ENCODE measurements around the gene WDR82.
A peak's percentile ranks its signal among the peaks of the same experiment; 100 is the strongest.

Gene WDR82

DNA sequence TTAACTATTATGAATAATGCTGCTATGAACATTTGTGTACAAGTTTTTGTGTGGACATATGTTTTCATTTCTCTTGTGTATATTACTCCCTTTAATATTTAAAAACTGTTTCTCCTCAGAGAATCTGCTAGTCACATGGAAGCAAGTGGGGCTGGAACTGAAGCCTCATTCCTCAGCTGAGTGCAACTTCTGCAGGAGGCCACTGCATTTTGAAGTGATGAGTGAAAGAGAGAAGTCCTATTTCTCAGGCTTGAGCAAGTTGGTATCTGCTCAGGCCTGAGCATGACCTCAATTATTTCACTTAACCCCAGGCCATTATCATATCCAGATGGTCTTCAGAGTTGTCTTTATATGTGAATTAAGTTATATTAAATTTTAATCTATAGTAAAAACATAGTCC is 64.5 kb downstream of the WDR82 start:
- H3K27ac ChIP-seq (replicated peaks): no peak overlapping the region
- no peaks in the 10 kb centered on the region for H3K27me3 ChIP-seq (ENCODE audit: insufficient read depth, poor library complexity, severe bottlenecking)
- no peak overlapping the region for H3K4me3 ChIP-seq (replicated peaks; ENCODE audit: insufficient read depth, low read length)
- DNase-seq (ENCODE audit: low read depth in 1 of 2, low spot score in 1 of 2): no peak
- TF ChIP-seq POLR2AphosphoS5 (IDR thresholded peaks at IDR 0.05; ENCODE audit: low read depth) (no peak), GABPA (IDR thresholded peaks at IDR 0.05; ENCODE audit: low read depth) (no peak), SPI1 (IDR thresholded peaks at IDR 0.05; ENCODE audit: borderline replicate concordance, low read depth) (no peak)
- TF ChIP-seq, protein P1, sequence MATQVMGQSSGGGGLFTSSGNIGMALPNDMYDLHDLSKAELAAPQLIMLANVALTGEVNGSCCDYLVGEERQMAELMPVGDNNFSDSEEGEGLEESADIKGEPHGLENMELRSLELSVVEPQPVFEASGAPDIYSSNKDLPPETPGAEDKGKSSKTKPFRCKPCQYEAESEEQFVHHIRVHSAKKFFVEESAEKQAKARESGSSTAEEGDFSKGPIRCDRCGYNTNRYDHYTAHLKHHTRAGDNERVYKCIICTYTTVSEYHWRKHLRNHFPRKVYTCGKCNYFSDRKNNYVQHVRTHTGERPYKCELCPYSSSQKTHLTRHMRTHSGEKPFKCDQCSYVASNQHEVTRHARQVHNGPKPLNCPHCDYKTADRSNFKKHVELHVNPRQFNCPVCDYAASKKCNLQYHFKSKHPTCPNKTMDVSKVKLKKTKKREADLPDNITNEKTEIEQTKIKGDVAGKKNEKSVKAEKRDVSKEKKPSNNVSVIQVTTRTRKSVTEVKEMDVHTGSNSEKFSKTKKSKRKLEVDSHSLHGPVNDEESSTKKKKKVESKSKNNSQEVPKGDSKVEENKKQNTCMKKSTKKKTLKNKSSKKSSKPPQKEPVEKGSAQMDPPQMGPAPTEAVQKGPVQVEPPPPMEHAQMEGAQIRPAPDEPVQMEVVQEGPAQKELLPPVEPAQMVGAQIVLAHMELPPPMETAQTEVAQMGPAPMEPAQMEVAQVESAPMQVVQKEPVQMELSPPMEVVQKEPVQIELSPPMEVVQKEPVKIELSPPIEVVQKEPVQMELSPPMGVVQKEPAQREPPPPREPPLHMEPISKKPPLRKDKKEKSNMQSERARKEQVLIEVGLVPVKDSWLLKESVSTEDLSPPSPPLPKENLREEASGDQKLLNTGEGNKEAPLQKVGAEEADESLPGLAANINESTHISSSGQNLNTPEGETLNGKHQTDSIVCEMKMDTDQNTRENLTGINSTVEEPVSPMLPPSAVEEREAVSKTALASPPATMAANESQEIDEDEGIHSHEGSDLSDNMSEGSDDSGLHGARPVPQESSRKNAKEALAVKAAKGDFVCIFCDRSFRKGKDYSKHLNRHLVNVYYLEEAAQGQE (IDR thresholded peaks at IDR 0.05; ENCODE audit: insufficient replicate concordance, low read depth): no peak
- TF ChIP-seq, protein P2, sequence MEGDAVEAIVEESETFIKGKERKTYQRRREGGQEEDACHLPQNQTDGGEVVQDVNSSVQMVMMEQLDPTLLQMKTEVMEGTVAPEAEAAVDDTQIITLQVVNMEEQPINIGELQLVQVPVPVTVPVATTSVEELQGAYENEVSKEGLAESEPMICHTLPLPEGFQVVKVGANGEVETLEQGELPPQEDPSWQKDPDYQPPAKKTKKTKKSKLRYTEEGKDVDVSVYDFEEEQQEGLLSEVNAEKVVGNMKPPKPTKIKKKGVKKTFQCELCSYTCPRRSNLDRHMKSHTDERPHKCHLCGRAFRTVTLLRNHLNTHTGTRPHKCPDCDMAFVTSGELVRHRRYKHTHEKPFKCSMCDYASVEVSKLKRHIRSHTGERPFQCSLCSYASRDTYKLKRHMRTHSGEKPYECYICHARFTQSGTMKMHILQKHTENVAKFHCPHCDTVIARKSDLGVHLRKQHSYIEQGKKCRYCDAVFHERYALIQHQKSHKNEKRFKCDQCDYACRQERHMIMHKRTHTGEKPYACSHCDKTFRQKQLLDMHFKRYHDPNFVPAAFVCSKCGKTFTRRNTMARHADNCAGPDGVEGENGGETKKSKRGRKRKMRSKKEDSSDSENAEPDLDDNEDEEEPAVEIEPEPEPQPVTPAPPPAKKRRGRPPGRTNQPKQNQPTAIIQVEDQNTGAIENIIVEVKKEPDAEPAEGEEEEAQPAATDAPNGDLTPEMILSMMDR (IDR thresholded peaks at IDR 0.05; ENCODE audit: insufficient read depth, low read length): no peak

DNA sequence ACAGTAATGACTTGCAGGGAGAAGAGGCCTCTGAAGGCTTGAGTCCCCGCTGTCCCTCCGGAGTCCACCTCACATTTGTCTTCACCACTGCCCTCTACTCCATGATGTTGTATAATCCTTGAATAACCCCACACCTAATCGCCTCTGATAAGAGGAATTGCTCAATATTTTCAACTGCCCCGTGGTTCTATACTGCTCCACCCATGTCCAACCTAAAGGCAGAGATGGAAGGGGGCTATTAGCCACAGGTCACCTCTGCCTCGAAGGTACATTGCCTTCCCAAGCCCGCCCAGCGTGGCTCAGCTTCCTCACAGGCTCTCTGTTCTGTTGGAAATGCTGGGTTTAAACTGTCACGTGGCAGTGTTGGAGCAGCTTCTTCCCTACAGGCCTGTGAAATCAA is 65.4 kb downstream of the WDR82 start:
- no peak for DNase-seq (ENCODE audit: low read depth in 1 of 2, low spot score in 1 of 2)
- H3K27ac ChIP-seq (replicated peaks): peak overlapping the region; percentile 28; the same call in 1 of the 2 replicates
- H3K27me3 ChIP-seq (ENCODE audit: insufficient read depth, poor library complexity, severe bottlenecking): no peaks in the 10 kb centered on the region
- H3K4me3 ChIP-seq (replicated peaks; ENCODE audit: insufficient read depth, low read length): no peak overlapping the region
- TF ChIP-seq, protein P1 (IDR thresholded peaks at IDR 0.05; ENCODE audit: insufficient replicate concordance, low read depth): no peak
- TF ChIP-seq SPI1 (IDR thresholded peaks at IDR 0.05; ENCODE audit: borderline replicate concordance, low read depth) (no peak), POLR2AphosphoS5 (IDR thresholded peaks at IDR 0.05; ENCODE audit: low read depth) (0 out of 2 replicates have a peak, but pooled peaks have one; percentile 12)

DNA sequence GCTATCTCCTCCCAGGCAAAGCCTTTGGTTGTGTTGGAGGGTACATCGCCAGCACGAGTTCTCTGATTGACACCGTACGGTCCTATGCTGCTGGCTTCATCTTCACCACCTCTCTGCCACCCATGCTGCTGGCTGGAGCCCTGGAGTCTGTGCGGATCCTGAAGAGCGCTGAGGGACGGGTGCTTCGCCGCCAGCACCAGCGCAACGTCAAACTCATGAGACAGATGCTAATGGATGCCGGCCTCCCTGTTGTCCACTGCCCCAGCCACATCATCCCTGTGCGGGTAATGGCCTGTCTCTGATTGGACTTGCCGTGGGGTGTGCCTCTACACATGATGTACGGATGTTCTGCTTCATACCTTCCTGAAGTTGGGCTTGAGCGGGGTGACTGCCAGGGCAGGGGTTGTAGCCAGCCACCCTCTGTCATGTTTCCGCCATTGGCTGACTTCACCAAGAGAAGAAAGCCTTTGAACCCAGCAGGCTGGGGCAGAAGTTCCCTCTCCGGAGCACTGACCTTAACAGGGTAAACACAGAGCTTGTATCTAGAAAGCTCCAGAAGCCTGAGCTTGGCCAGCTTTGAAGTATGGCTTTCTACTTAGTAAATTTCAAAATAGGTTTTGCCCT is 67.1 kb downstream of the WDR82 start:
- no peaks in the 10 kb centered on the region for H3K27me3 ChIP-seq (ENCODE audit: insufficient read depth, poor library complexity, severe bottlenecking)
- TF ChIP-seq, protein P1 (IDR thresholded peaks at IDR 0.05; ENCODE audit: insufficient replicate concordance, low read depth): no peak
- TF ChIP-seq SPI1 (IDR thresholded peaks at IDR 0.05; ENCODE audit: borderline replicate concordance, low read depth) (no peak), POLR2AphosphoS5 (IDR thresholded peaks at IDR 0.05; ENCODE audit: low read depth) (no peak), GABPA (IDR thresholded peaks at IDR 0.05; ENCODE audit: low read depth) (no peak)
- TF ChIP-seq, protein P2 (IDR thresholded peaks at IDR 0.05; ENCODE audit: insufficient read depth, low read length): no peak
- peak overlapping the region; percentile 66 for H3K27ac ChIP-seq (replicated peaks)
- no peak for DNase-seq (ENCODE audit: low read depth in 1 of 2, low spot score in 1 of 2)
- H3K4me3 ChIP-seq (replicated peaks; ENCODE audit: insufficient read depth, low read length): no peak overlapping the region
